ENCODE results near the gene UGGT1. TPM values are rescaled to one million over a fixed set of nuclear protein-coding genes. Genes with fewer than 3 reads are reported as not detected.
"Not testable (repeated sequence)": the region's sequence is repeated elsewhere in the genome, so short reads cannot be mapped to it uniquely, and the experiment has no call there.

The UGGT1 gene
- total RNA-seq, 2 experiments from 2014 or later, result 49.8 to 50.1 TPM

- H3K27me3 Mint-ChIP-seq, H3K36me3 Mint-ChIP-seq, DNase-seq, H3K4me3 Mint-ChIP-seq, H3K4me1 Mint-ChIP-seq, H3K27ac Mint-ChIP-seq, H3K9me3 Mint-ChIP-seq: not testable (repeated sequence)
Measured at GRCh38 chr2:128208631-128209324, 117.8 kb downstream of the UGGT1 start.

- no peak overlapping the region for H3K27ac Mint-ChIP-seq
- no peak overlapping the region for H3K4me3 Mint-ChIP-seq
- H3K9me3 Mint-ChIP-seq, result no peaks in the 10 kb centered on the region
- H3K4me1 Mint-ChIP-seq, result no peaks in the 10 kb centered on the region
- peaks cover 4% of the 10 kb centered on the region for H3K27me3 Mint-ChIP-seq
- H3K36me3 Mint-ChIP-seq, result no peaks in the 10 kb centered on the region
- no peak for DNase-seq
Measured at GRCh38 chr2:128214251-128214650, 123.3 kb downstream of the UGGT1 start.

- DNase-seq, result no peak
- Mint-ChIP-seq H3K4me1 (no peaks in the 10 kb centered on the region), H3K4me3 (no peak overlapping the region), H3K27ac (no peak overlapping the region), H3K36me3 (no peaks in the 10 kb centered on the region), H3K9me3 (no peaks in the 10 kb centered on the region), H3K27me3 (peaks cover 4% of the 10 kb centered on the region)
Measured at GRCh38 chr2:128214866-128215460, 124.0 kb downstream of the UGGT1 start.

GRCh38 chr2:128215897-128216642, 125.1 kb downstream of the UGGT1 start:
- H3K36me3 Mint-ChIP-seq, result no peaks in the 10 kb centered on the region
- DNase-seq, result no peak

GRCh38 chr2:128217671-128218070, 126.7 kb downstream of the UGGT1 start:
- DNase-seq, result no peak
- no peak overlapping the region for H3K4me3 Mint-ChIP-seq
- H3K4me1 Mint-ChIP-seq, result no peaks in the 10 kb centered on the region
- no peaks in the 10 kb centered on the region for H3K36me3 Mint-ChIP-seq
- no peak overlapping the region for H3K27ac Mint-ChIP-seq
- H3K27me3 Mint-ChIP-seq, result peaks cover 4% of the 10 kb centered on the region
- H3K9me3 Mint-ChIP-seq, result no peaks in the 10 kb centered on the region

More at GRCh38 chr2:128215897-128216642, 125.1 kb downstream of the UGGT1 start:
- Mint-ChIP-seq H3K4me1 (no peaks in the 10 kb centered on the region), H3K27ac (no peak overlapping the region), H3K4me3 (no peak overlapping the region), H3K27me3 (peaks cover 4% of the 10 kb centered on the region), H3K9me3 (no peaks in the 10 kb centered on the region)

- Mint-ChIP-seq H3K9me3 (no peaks in the 10 kb centered on the region), H3K27ac (no peak overlapping the region), H3K4me1 (no peaks in the 10 kb centered on the region), H3K36me3 (no peaks in the 10 kb centered on the region), H3K27me3 (peaks cover 4% of the 10 kb centered on the region), H3K4me3 (no peak overlapping the region)
- no peak for DNase-seq
Measured at GRCh38 chr2:128219891-128220290, 128.9 kb downstream of the UGGT1 start.

GRCh38 chr2:128227862-128228261, 136.9 kb downstream of the UGGT1 start:
- peaks cover 2% of the 10 kb centered on the region for H3K4me1 Mint-ChIP-seq
- H3K27me3 Mint-ChIP-seq, result peaks cover 4% of the 10 kb centered on the region
- no peak overlapping the region for H3K27ac Mint-ChIP-seq
- no peaks in the 10 kb centered on the region for H3K36me3 Mint-ChIP-seq
- DNase-seq, result no peak
- H3K9me3 Mint-ChIP-seq, result no peaks in the 10 kb centered on the region
- no peak overlapping the region for H3K4me3 Mint-ChIP-seq

GRCh38 chr2:128228894-128229293, 137.9 kb downstream of the UGGT1 start:
- H3K9me3 Mint-ChIP-seq, result no peaks in the 10 kb centered on the region
- peaks cover 4% of the 10 kb centered on the region for H3K27me3 Mint-ChIP-seq
- DNase-seq, result no peak
- no peak overlapping the region for H3K27ac Mint-ChIP-seq
- no peak overlapping the region for H3K4me3 Mint-ChIP-seq
- H3K36me3 Mint-ChIP-seq, result no peaks in the 10 kb centered on the region
- H3K4me1 Mint-ChIP-seq, result peaks cover 2% of the 10 kb centered on the region

- H3K4me1 Mint-ChIP-seq, result peaks cover 2% of the 10 kb centered on the region
- no peaks in the 10 kb centered on the region for H3K9me3 Mint-ChIP-seq
- peaks cover 4% of the 10 kb centered on the region for H3K27me3 Mint-ChIP-seq
- peak; percentile 89 for DNase-seq
- H3K36me3 Mint-ChIP-seq, result no peaks in the 10 kb centered on the region
- no peak overlapping the region for H3K27ac Mint-ChIP-seq
- peak overlapping the region; percentile 73 for H3K4me3 Mint-ChIP-seq
Measured at GRCh38 chr2:128232965-128233789, 142.2 kb downstream of the UGGT1 start.

GRCh38 chr2:128233790-128234395, 142.9 kb downstream of the UGGT1 start:
- no peak for DNase-seq
- H3K9me3 Mint-ChIP-seq, result no peaks in the 10 kb centered on the region
- no peak overlapping the region for H3K27ac Mint-ChIP-seq
- H3K4me3 Mint-ChIP-seq, result peak overlapping the region; percentile 73
- no peaks in the 10 kb centered on the region for H3K36me3 Mint-ChIP-seq
- peaks cover 4% of the 10 kb centered on the region for H3K27me3 Mint-ChIP-seq
- peaks cover 2% of the 10 kb centered on the region for H3K4me1 Mint-ChIP-seq

- H3K9me3 Mint-ChIP-seq, result no peaks in the 10 kb centered on the region
- H3K27me3 Mint-ChIP-seq, result peaks cover 4% of the 10 kb centered on the region
- H3K27ac Mint-ChIP-seq, result no peak overlapping the region
- no peak for DNase-seq
- H3K4me3 Mint-ChIP-seq, result no peak overlapping the region
- H3K4me1 Mint-ChIP-seq, result peaks cover 2% of the 10 kb centered on the region
- H3K36me3 Mint-ChIP-seq, result no peaks in the 10 kb centered on the region
Measured at GRCh38 chr2:128234613-128235012, 143.6 kb downstream of the UGGT1 start.

GRCh38 chr2:128235581-128235980, 144.6 kb downstream of the UGGT1 start:
- Mint-ChIP-seq H3K4me3 (no peak overlapping the region), H3K27me3 (peaks cover 4% of the 10 kb centered on the region), H3K27ac (no peak overlapping the region), H3K9me3 (no peaks in the 10 kb centered on the region), H3K36me3 (no peaks in the 10 kb centered on the region), H3K4me1 (peaks cover 2% of the 10 kb centered on the region)
- DNase-seq, result no peak

GRCh38 chr2:128236491-128237035, 145.6 kb downstream of the UGGT1 start:
- Mint-ChIP-seq H3K4me3 (no peak overlapping the region), H3K4me1 (peaks cover 2% of the 10 kb centered on the region), H3K27ac (no peak overlapping the region), H3K27me3 (peaks cover 4% of the 10 kb centered on the region), H3K36me3 (no peaks in the 10 kb centered on the region), H3K9me3 (no peaks in the 10 kb centered on the region)
- no peak for DNase-seq

GRCh38 chr2:128237081-128237534, 146.1 kb downstream of the UGGT1 start:
- Mint-ChIP-seq H3K9me3 (no peaks in the 10 kb centered on the region), H3K27ac (no peak overlapping the region), H3K36me3 (no peaks in the 10 kb centered on the region), H3K4me1 (peaks cover 2% of the 10 kb centered on the region), H3K27me3 (peaks cover 4% of the 10 kb centered on the region), H3K4me3 (no peak overlapping the region)
- no peak for DNase-seq
